GM21515 (cell line): ENCODE measurements around the gene C1QTNF9B.
"Not testable (repeated sequence)": the region's sequence is repeated elsewhere in the genome, so short reads cannot be mapped to it uniquely, and the experiment has no call there.

Experiments
- ATAC-seq: cut with Tn5 transposase; IDR thresholded peaks from one replicate; pipeline ENCODE4 v1.9.1; 2021; ENCODE audit not compliant: unreplicated experiment

The C1QTNF9B gene

DNA sequence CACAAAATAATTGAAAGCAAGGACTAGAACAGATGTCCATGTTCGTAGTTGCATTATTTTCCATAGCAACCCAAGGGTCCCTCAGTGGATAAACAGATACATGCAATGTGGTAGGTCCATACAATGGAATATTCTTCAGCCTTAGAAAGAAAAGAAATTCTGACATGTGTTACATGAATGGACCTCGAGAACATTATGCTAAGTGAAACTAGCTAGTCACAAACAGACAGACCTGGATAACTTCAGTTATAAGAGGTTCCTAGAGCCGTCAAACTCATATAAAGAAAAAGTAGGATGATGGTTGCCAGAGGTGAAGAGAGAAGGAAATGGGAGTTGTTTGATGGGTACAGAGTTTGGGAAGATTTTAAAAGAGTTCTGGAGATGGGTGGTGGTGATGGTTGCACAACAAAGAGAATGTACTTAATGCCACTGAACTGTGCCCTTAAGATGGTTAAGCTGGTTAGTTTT lies at the start of gene C1QTNF9B:
TSS of gene C1QTNF9B (minus strand) at position 51 of the 468 bp plus-strand sequence.
- not testable (repeated sequence) for ATAC-seq

DNA sequence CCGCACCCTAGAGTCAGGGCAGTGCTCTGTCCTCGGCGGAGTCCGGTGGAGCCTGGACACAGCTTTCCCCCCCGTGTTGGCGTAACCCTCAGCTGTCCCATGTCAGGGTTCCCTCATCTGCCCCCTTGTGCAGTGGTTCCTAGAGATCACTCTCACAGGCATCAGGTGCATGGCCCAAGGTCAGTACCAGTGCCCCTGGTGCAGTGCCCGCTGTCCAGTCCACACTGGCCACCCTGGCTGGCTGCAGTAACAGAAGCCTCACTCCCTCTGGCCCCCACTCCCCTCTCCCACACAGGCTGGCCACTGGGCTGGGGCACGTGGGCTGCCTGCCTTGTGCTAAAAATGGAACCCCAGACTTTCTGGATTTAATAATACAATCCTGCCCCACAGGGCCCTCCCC lies 49.6 kb upstream of the C1QTNF9B start:
- ATAC-seq = no peak

DNA sequence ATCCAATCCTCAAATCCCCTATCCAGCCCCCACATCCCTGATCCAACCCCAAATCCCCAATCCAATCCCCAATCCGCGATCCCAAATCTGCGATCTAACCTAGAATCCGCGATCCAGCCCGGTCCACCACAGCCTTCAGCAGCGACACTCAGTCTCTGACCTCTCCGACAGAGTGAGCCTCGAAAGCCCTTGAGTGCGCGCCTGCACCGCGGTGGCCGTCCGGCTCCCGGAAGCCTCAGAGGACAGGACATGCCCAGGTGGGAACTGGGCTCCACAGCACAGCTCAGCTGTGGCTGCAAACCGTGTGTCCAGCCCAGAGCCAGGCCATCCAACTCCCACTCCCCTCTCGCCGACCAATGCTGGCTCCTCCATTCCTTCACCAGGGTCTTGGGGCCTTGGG lies 48.8 kb upstream of the C1QTNF9B start:
- ATAC-seq = no peak

DNA sequence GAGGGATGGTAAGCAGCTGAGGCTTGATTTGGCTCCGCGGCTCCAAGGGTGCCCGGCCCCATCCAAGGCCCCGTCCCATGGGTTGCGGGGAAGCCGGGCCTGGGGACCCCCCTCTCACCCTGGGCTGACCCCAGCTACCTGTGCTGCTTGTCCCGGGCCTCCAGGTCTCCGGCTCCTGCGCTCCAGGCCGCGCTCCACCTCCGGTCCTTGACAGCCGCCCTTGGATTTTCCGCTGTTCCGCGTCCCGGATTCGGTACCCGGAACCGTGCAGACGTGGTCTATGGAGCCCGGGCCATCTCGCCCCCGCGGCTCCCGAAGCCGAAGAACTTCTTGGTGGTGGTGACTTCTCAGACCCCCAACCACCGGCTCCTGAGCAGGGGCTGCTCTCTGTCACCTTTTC lies 48.3 kb upstream of the C1QTNF9B start:
- ATAC-seq = no peak

DNA sequence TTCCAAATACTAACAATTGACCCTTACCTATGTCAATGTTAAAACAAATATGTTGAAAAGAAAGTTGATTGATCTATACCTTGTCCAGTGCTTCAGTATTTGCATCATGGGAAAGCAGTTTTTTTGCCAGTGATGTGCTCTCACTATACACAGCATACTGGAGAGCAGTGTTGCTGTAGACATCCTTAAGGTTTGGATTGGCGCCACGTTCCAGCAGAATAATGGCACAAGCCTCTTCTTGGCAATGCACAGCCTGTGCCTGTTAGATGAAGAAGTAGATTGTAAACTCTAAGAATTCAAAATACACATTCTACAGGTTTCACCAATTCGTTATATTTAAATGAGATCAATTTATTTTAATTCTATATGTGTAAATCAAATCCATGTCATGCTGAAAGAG lies 43.9 kb upstream of the C1QTNF9B start:
- ATAC-seq = no peak

DNA sequence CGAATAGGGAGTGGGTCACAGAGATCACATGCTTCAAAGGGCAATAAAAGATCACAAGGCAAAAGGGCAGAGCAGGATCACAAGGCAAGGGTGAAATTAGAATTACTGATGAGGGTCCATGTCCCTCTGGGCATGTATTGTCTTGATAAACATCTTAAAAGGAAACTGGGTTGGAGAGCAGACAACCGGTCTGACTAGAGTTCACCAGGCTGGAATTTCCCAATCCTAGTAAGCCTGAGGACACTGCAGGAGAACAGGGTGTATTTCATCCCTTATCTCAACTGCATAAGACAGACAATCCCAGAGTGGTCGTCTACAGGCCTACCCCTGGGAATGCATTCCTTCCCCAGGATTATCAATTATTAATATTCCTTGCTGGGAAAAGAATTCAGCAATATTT lies 42.4 kb upstream of the C1QTNF9B start:
- ATAC-seq = not testable (repeated sequence)

DNA sequence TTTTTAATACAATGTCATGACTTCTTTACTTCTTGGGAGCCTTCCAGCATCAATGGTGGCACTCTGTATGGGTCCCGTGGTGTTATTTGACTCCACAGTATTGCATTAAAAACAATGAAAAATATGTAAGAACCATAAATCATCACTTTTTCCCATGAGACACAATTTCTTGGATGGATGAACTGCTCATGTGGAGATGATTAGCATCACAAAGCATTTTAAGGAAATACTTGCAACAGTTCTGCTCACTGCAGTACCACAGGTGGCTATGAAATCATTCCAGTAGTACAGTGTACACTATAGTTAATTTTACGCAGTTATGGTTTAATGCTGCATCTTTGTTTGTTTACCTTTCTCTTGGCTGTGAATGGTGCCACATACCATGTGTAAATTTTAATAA lies 37.2 kb upstream of the C1QTNF9B start:
- ATAC-seq = no peak

DNA sequence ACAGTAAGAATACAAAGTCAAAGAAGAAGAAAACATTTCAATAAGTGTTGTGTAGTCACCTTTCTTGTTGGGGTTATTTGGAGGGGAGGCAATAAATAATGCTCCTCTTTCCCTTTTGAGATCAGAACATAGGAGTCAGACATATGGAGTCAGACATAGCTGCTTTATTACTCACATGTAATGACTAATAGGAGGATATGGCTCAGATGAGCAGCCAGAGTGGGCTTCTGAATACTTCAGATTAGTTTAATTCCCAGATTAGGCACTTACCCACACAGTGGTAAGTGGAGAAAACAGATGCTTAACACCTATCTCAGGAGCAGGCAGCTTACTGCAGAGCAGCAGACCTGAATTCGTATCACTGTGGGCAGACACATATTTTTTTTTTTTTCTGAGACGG lies 31.7 kb upstream of the C1QTNF9B start:
- no peak for ATAC-seq

DNA sequence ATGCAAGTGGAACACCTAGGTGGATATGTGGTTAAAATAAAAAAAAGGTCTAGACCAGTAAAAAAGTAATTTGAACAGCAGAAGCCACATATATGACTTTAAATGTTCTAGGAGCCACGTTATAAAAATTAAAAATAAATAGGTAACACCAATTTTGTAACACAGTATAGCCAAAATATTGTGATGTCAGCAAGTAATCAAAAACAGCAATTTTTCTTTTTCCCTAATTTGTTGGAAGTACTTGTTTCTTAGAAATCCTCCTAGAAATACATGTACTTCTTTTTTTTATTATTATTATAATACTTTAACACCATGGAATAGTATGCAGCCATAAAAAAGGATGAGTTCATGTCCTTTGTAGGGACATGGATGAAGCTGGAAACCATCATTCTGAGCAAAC lies 25.7 kb upstream of the C1QTNF9B start:
- no peak for ATAC-seq

DNA sequence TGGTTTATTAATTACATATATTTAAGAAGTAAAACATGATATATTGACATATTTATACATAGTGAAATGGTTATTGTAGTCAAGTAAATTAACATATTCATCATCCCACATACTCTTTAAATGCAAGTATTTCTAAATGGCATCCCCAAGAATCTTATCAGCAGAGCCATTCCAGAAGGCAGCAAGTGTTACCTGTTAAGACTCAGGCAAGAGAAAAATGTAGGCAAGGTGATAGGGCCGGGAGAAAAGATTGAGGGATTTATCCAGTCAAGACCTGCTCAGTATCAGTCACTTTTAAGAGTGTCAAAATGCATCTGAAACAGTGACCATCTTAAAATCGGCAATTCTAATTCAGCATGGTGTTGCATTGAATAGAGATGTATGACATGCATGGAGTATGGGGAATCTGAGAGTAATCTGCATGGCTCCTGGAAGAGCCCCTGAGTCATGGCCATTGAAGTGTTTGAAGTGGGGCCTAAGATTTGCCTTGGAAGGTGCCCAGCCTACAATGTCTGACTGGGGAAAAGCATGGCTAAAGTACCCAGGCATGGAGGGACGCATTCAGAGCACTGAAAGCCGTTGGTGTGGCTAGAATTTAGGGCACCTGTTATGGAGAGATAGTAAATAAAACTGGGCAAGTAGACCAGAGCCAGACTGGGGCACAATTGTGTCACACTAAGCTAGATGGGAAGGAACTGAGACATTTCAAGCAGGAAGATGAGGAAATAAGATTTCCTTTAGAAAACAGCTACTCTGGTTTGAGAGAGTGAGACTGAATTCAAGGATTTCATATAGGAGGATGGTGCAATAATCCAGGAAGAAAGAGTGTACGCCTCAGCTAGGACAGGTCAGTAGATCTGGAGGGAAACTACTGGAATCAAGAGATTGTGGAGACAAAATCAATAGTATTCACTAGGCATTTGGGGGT lies 25.0 kb upstream of the C1QTNF9B start:
- ATAC-seq = no peak

DNA sequence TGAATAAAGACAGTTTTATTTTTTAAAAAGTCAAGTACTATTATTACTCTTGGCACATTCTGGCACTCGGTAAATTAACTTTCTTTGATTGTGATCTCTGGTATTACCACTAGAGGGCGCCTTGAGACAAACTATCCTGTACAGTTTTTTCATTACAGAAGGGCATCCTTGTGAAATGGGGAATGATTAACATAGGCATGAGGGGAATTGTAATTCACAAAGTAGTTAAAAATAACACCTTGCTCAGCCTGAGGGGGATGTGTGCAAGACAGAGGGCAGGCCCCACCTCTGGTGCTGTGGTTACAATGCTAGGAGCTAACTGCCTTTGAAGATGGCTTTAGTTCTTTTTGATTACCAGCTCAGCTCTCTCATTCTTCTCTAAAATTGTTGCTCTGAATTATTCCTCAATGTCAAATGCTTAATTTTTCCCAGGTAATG lies 24.2 kb upstream of the C1QTNF9B start:
- ATAC-seq = no peak

DNA sequence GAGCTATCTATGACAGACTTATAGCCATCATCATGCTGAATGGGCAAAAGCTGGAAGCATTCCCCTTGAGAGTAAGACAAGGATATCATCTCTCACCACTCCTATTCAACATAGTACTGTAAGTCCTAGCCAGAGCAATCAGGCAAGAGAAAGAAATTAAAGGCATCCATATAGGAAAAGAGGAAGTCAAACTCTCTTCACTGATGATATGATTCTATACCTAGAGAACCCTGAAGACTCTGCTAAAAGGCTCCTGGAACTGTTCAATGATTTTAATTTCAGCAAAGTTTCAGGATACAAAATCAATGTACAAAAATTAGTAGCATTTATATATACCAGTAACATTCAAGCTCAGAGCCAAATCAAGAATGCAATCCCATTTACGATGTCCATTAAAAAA lies 21.7 kb upstream of the C1QTNF9B start:
- no peak for ATAC-seq

DNA sequence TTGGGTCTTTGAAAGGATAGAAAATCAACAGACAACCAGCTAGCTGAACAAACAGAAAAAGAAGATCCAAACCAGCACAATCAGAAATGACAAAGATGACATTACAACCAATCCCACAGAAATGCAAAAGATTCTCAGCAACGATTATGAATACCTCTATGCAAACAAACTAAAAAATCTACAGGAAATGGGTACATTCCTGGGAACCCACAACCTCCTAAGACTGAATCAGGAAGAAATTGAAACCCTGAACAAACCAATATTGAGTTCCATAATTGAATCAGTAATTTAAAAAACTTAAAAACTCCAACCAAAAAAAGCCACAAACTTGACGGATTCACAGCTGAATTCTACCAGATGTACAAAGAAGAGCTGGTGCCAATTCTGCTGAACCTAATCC lies 20.9 kb upstream of the C1QTNF9B start:
- no peak for ATAC-seq

DNA sequence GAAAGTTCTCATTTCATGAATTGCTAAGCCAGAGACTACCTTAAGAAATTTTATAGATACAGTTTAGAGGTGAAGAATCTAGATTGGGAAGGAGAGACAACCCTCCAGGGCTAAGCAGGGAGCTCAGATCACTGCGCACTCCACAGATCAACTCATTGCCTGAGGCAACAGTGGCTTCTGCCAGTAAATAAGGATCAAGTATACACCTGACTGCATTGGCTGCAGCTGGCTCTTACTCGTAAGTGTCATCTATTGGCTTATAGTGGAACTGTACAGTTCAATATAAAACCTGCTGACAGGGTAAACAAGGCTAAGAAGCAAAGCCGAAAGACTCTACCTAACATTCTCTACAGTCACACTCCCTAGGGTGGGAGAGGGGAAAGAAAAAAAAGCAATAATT lies 18.0 kb upstream of the C1QTNF9B start:
- ATAC-seq = no peak

DNA sequence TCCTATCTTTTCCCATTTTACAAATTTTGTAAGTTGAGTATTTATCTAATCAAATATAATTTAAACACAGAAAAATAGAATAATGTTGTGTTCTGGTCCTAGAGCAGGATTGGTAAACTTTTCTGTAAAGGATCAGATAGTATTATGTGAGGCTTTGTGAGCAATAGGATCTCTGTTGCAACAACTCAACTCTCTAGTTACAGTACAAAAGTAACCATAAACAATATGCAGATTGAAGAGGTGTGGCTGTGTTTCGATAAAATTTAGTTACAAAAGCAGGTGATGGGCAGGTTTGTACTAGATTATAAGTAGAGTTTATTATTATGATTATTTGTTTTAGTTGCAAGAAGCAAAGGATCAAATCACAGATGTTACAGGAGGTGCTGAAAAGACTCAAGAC lies 15.2 kb upstream of the C1QTNF9B start:
- ATAC-seq = no peak

DNA sequence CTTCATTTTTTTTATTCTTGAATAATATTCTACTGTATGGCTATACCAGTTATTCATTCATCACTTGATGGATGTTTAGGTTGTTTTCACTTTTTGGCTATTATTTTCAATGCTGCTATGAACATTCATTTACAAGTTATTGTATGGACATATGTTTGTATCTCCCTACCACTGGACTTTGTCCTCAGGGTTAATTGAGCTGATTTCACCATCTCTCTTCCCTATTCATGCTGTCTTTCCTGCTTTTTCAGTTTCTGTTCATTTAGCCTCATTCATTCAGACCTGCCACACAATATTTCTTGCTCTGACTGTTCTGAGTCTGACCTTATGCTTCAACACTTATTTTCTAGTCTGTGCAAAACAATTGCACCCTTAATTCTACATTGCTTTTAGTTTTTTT lies 12.3 kb upstream of the C1QTNF9B start:
- ATAC-seq = no peak

DNA sequence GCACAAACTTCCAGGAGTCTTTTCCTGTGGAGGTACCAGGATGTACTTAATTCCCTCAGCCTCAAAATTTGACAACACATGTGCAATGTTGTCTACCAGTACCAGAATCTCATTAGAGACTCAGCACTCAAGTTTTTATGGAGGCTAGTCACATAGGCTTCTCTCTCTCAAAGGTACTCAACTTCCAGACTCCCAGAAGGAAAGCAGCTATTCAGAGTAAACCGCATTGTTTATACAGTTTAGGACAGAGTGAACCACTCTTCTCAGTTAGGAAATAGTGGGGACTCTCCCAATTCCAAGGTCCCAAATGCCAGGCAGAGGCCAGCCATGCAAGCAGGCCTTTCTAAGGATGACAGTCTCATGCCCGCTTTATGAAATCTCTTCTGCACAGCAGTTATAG lies 8.5 kb upstream of the C1QTNF9B start:
- ATAC-seq = no peak

DNA sequence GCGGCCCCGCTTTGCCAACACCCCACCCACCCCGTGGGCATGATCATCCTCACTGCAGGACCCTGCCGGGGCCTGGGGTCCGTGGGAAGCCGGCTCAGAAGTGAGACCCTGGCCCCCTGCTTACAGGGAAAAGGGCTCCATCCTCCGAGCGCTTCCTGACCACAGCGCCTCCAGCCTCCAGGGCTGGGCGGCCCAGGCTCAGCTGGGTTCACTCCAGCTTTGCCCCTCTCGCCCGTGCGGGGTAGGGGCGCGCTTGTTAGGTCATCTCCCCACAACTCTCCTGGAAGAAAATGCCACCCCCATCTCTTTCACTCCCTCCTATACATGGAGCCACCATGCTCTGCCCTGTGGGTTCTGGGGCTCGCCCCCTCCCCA lies 6.6 kb upstream of the C1QTNF9B start:
- ATAC-seq = no peak

DNA sequence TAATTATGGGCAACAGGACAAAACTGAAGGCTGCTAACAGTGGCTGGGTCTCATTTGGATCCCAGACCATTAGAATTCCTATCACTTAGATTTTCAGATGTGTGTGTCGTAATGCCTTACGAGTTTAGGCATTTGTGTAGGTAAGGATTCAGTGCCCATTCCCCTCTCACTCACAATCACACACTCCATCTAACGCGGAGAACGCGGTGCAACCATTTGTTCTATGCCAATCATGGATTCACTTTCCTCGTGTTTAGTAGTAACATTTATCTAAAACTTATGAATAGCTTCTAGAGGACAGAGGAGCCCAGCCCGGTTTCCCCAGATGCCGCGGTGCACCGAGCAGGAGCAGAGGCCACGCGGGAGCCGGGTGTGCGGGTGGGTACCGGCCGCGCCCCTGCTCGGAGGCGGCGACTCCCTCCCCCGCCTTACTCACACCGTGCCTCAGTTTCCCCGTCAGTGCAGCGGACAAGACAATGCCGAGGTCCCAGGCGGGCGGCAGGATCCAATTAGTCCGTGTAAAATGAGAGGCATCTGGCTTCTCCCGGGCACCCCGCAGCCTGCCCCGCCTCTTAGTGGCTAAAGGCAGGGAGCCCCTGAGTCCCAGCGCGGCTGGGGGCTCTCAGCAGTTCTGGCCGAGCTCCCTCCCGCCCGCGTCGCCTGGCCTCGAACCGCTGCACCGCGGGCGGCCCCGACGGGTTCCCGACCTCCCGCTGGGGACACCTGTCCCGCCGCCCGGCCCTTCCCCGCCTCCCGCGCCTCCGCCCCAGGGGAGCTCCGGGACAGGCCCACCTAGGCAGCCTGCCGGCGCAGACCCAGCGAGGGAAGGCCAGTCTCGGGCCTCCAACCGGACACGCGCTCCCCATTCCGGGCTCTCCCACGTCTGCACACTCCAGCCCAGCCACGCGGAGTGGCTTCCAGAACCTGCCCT lies 5.9 kb upstream of the C1QTNF9B start:
- no peak for ATAC-seq

DNA sequence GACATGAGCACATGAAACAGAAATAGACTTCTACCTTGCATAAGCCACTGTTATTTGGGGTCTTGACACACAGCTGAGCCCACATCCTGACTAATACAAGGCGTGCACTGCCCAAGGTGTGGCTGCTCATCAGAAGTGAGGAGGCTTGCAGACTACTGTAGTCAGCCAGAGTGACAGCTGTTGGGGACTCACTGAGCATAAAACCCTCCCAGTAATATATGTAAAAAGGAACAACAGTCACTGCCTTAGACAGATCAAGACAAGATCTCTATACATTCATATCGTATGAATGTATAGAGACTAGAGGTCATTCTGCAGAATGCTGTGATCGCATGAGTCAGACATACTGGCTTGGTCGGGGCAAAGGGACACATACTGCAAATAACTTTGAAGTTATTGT lies 4.1 kb upstream of the C1QTNF9B start:
- no peak for ATAC-seq

DNA sequence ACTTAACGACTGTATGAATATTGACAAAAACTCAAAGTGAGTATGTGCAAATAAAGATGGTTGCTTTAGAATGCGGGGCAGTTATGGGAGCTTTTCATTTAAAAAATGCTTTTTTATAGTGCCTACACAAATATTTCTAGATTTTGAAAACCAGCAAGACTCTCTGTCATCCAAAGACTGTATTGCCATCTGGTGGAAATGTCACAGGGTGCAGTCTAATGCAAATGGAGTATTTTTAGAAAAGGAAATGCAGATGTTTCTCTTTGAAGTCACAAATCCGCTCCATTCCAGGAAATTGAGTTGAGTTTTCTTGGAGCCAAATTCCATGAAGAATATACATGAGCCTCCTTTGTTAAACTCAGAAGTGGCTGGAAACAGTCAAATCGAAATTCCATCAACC lies 2.3 kb upstream of the C1QTNF9B start:
- ATAC-seq = no peak

DNA sequence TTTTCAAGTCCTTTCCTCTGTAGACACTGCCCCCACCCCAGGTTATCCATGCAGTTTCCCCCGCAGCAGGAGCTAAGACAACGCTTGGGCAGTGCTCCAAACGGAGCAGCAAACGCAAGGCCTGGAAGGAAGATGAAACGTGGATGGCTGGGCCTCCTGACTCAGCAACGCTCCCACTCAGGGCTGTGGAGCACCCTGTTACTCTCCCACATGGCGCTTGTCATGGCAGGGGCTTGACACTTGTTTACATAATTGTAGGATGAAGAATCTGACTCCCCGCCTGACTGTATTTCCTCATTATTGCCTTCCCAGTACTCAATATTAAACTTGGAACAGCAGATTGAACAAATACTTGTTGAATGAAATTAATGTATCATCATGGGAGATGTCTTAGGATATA lies 799 bp upstream of the C1QTNF9B start:
- ATAC-seq = no peak
